Activated T-helper 1 cell treated with Interleukin-2 at 50 U/mL for 16 hours (primary cell): ENCODE data around the gene WDFY3.

Experiments
- DNase-seq: peaks from one replicate; pipeline ENCODE4 v3.0.0-alpha.2; 2020; ENCODE audit warnings: low read depth

WDFY3 gene

DNA sequence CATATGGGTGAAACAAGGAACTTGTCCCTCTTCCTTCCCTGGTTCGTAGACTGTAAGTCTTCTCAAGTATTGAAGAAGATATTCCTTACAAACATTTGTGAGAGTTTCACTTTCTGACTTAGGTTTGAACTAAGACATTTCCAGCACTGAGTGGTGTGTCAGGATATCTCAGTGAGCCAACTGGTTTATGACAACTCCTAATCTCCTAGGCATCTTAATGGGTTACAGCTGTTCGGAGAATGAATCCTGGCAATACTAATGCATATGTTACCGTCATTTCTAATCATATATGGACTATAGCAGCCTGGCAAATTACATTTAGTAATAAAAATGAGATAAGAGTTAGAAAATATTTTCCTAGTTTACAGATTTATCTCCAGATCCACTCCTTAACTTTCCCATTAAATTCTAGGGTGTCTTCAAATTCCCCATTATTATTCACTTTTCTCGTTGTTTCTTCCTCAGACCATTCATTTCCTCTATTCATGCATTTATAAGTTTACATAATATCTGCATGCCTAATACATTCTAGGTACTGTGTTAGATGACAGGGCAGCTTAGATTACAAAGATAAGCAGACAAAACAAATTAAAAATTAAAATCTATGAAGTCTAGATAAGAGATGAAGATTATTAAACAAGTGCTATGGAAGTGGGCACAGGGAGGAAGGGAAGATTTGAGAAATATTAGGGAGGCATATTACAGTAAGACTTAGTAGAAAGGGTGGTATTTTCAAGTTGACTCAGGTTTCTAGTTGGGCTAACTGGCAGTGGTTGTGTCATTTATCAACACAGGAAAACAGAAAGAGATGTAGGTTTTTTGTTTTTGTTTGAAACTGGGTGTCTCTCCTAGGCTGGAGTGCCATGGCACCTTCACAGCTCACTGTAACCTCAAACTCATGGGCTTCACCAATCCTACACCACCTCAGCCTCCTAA lies 173.9 kb downstream of the WDFY3 start:
- DNase-seq, result no peak

DNA sequence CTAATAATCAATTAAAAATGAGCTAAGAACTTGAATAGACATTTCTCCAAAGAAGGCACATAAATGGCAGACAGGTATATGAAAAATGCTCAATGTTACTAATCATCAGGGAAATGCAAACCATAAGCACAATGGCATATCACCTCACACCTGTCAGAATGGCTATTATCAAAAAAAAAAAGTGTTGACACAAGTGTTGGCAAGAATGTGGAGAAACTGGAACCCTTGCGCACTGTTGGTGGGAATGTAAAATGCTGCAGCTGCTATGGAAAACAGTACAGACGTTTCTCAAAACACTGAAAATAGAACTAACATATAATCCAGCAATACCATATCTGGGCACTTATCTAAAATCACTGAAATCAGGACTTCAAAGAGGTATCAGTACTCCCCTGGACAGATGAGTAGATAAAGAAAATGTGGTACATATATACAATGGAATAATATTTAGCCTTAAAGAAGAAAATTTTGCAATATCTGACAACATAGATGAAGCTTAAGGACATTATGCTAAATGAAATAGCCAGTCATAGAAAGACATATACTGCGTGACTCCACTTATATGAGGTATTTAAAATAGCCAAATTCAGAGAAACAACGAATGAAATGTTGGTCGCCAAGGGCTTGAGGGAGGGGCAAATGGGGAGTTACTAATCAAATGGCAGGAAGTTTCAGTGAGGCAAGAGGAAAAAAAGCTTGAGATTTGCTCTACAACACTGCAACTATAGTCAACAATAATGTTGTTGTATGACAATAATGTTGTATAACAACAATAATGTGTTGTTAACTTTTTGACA lies 175.5 kb downstream of the WDFY3 start:
- DNase-seq, result no peak

DNA sequence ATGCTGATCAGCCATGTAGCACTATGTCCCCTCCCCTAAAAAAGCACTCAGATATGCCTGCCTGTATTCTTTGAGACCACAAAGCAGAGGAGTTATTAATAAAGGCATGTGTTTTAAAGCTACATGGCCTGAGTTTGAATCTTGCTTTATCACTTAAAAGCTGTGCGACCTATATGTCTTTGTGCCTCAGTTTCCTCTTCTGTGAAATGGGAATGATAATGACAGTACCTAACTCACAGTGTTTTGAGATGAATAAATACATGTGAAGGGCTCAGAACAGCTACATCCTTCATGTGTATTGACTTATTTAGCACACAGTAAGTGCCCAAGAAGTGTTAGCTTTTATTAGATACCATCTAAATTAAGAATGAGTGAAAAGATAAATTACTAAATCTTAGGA lies 180.0 kb downstream of the WDFY3 start:
- no peak for DNase-seq

DNA sequence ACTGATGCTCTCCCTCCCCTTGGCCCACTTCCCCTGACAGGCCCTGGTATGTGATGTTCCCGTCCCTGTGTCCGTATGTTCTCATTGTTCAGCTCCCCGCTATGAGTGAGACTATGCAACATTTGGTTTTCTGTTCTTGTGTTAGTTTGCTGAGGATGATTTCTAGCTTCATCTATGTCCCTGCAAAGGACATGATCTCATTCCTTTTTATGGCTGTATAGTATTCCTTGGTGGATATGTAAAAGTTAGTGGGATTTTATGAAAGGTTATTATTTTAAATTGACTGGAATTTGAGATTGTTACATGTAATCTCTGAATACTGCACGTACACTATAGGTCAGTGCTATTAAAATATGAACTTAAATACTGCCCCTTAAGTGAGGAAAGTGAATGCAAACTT lies 184.0 kb downstream of the WDFY3 start:
- no peak for DNase-seq

DNA sequence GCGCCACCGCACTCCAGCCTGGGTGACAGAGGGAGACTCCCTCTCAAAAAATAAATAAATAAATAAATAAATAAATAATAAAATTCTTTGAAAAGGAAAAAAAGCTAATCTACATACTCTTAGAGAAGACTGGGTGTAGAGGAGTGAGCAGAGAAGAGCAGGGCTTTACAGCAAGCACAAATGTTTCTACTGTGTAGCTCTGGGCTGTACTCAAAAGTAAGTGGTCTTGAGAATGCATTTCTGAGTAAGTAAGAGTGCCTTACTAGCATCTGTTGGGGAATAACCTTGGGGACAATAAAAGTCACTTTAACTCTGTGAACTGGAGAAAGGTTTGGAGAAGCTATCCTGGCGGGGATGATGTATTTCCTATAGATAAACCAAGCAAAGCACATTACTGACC lies 185.8 kb downstream of the WDFY3 start:
- DNase-seq, result no peak

DNA sequence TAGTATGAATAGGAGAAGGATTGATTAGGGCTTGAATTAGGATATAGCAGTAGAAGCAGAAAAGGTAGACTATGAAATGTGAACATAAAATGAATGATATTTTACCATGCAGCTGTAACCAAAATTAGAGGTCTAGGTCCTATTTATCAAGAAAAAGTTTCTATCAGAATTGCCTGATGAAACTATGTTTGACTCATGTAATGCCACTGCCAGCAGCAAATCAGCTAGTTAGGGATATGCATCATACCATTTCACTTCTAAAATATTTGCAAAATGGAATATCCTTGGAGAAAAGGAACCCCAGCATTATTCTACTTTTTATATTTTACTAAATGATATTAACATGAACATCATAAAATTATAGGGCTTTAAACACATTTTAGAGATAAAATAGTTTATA lies 188.4 kb downstream of the WDFY3 start:
- no peak for DNase-seq

DNA sequence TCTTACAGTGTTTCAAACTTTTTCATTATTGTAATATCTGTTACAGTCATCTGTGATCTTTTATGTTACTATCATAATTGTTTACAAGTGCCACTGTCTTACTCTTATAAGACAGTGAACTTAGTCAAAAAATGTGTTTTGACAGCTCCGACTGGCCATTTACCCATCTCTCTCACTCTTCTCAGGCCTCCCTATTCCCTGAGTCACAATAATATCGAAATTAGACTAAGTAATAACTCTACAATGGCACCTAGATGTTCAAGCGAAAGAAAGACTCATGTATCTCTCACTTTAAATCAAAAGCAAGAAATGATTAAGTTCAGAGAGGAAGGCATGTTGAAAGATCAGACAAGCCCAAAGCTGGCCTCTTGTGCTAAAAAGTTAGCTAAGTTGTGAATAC lies 199.3 kb downstream of the WDFY3 start:
- DNase-seq, result no peak

DNA sequence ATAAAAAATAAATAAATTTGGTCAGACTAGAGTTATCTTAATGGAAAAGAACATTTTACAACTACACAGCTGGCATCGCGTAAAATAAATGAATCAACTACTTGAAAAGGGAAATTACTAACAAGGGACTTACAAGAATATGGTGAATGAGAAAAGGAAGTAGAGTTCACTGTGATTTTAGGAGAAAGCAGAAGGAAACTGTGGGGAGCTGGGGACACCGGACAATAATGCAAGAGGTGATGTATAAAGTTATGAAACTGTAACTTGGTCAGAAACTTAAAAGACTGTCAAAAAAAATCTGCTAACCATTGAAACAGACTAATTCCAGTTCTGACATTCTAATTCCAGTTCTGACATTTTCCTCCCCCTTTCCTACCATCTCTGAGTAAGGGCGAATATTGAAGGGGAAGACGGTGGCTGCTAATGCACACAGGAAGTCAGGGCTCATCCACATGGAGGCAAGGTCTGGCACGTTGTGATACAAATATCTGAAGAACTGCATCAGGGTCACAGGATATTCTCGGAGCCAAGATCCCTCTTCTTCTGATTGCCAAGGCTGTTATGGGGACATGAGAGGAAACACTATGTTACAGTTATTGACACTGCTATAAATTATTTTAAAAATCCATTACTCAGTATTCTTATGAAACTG lies 213.0 kb downstream of the WDFY3 start:
- no peak for DNase-seq

DNA sequence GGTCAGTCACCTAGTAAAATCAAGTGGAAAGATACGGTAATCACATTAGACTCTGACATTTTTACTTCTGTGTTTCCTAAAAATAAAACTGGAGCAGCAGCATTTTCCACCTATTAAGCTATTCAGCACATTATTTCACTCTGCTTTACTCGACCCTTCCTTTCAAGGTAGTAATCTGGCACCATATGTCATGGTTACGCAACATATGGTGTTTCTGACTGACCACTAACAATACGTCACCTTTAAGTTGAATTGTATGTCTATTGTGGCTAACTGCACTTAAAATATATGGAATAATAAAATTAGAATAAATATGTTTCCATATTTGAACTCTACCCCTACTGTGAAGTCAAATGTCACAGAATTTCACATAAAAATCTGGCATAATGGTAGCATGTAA lies 214.8 kb downstream of the WDFY3 start:
- no peak for DNase-seq

DNA sequence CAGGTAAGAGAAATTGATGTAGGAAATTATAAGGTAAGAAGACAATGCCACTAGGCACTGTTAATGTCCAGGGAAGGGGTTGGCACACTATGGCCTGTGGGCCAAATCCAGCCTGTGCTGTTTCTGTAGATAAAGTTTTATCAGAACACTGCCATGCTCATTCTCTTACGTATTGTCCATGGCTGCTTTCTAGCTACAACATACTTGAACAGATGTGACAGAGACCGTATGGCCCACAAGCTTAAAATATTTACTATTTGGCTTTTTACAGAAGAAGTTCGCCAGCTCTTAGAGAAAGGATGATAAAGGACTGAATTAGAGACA lies 215.6 kb downstream of the WDFY3 start:
- DNase-seq, result no peak

DNA sequence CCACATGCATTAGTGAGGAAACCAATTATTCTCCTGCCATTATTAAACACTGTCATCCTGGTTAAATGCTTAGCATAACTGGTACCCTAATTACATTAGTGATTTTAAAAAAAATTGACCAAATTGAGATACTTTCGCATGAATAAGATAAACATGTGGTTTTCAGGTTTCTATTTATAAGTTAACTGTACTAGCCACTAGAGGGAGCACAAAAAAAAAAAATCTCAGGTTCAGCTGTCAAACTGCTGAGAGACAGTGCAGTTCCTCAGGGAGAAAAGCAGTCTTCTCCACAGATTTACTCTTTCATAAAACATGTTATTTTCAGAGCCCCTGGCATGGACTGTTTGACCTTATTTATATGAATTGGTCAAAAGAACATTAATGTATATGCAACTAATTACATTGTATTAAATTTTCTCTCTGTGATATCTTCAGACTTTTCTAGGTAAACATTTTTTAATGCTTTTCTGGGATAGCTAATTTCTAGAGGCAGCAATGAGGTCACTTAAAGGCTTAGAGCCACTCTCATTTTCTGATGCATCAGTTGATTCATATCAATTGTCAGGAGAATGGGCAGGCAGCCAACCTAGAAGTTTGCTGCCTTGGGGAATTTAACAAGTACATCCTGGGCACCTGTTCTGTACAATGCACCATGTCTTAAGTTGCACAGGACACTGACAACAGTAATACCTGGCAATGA lies 216.1 kb downstream of the WDFY3 start:
- no peak for DNase-seq

DNA sequence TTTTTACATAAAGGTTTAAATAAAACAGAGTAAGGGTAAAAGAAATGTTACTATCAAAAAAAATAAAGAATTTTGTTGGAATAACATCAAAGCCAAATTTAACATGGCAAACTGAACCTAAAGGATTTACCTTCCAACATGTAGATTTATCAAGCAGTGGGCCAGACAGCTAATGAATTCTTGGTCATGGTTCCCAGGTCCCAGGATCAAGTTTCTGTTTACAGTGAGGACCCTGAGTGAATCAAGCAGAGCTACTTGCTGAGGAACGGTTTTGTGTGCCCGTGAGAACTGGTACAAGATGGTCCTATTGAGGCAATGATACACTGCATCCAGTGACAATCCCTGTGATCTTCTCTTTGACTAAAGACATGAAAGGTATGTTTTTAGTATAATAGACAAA lies 226.4 kb downstream of the WDFY3 start:
- no peak for DNase-seq

DNA sequence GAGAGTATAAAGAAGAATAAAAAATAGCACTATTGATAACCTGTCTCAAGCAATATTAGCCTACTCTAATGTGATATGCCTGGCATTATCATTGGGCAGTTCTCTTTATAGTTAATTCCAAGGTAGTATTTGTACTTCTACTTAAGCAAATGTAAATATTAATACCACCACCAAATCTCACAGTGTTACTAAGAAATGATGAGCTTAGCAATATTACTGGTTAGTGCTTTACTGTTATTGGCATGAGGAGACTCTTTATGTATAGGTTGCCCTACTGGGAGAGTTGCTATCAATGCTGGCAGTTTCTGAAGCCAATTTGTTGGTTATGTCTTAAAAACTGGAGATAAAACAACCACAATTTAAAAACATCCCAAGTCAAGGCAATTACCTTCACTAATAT lies 227.9 kb downstream of the WDFY3 start:
- DNase-seq, result no peak

DNA sequence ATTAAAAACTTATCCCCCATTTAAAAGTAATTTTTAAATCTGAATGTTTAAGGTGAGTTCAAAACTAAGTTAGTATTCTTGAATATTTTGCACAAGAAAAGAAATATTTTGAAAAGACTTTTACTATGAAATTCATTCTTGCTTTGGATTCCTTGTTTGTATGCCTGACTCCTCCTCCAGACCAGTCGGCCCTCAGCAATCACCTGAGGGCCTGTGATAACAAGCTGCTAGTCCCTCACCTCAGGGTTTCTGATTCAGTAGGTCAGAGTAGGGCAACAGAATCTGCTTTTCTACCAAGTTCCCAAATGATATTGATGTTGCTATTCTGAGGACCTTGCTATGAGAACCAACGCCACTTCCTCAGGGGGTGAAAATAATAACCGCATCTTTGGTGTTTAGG lies 228.8 kb downstream of the WDFY3 start:
- DNase-seq, result no peak

DNA sequence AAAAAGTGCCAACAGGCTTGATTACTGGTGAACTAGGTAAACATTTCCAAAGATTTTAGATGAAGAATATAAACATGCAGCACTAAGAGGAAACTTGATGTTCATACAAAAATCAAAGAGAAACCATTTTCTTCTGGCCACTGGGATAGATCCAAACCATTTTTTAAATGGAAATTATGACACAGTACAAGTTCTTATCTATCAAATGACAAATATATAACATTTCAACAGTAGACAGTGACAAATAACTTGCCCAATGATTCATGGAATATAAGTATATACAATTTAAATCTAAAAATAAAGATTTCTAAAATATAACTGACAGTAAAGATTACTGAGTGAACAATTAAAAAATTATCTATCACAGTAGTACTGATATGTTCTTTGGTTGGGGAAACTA lies 232.5 kb downstream of the WDFY3 start:
- no peak for DNase-seq

DNA sequence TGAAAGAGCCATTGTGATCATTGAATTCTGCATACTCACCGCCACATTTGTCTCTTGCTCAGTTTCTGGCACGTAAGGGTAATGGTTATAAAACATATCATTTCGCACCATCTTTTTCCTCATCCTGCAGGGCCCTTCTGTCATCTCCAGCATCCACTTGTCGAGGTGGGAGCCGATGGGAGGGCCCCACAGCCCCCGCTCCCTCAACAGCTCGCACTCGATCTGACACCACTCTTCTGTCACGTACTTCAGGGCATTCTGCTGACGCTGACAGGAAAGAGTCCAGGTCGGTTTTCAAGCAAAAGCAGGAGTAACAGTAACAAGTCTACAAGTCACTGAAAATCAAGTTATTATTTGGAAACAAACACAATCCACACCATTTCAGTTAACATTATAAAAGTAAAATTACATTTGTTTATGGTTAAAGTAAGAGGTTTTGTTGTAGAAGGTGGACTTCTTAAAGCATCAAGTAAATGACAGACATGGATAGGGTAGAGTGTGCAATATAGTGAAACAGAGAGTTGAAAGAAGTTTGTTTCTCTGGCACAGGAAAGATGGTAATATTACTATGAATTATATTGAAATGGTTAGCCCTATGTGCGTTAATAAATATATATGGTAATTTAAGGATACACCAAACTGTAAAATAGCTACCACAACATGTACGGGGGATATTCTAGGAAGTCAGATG lies 233.0 kb downstream of the WDFY3 start:
- DNase-seq, result no peak

DNA sequence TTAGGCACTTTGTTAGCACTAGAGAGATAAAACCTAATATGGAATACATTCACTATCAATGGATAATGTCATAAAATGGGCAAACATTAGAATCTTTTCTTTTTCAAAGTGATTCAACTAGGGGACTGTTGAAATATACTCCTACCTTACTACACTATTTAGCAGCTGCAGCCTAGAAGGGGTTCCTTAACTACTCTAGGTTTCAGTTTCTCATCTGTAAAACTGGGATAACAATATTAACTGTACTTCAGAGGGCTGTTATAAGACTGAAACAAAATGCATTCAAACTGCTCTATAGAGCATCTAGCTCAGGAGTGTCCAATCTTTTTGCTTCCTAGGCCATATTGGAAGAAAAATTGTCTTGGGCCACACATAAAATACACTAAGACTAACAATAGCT lies 236.1 kb downstream of the WDFY3 start:
- no peak for DNase-seq

DNA sequence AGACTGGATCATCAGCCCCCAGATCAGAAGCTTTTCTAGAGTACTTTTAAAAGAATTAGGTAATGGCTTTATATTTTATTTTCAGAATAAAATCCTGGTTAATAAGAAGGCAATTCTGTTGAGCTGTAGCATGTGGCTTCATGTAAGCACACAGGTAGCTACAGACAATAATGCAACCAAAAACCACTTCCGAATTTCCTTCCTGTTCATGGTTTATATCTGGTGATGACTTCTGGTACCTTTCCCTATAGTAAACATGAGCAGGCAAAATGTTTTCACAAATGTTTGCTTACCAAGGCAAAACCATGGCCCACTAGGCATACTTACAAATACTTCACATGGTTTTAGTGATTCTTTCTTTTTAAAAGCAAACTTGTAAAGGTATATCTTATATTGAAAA lies 239.0 kb downstream of the WDFY3 start:
- DNase-seq, result no peak

DNA sequence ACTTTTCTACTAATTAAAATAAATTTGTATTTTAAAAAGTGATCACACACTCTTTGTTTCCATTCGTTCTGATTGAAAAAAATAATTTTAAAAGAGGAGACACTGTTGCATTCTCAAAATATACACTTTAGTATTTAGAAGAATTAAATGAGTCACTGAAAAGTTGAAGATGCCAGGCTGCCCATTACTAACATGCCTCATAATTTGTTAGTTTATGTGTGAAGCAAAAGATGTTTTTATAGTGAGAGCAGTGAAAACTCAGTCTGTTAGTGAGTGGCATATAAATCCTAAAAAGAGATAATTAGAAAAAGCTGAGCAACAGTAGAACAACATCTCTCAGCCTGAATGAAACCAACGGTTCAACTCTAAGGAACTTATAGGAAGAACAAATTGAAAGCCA lies 240.1 kb downstream of the WDFY3 start:
- DNase-seq, result no peak

DNA sequence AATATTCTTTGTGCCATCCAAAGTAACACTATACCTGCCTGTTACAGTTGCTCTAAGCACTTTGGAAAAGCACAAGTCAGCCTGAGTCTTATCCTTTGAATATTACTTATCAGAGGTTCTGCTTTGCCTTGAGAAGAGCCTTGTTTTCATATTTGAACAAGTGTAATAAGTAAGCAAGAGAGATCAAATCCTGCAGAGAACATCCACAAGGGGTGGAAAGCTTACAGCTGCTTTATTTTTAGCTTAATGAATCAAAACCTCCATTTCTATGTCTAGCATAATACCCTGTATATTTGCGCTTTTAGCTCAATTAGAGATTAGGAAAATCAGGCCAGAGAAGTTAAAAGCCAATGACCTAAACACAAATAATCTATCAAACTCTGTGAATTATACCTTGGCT lies 243.8 kb downstream of the WDFY3 start:
- DNase-seq, result no peak

DNA sequence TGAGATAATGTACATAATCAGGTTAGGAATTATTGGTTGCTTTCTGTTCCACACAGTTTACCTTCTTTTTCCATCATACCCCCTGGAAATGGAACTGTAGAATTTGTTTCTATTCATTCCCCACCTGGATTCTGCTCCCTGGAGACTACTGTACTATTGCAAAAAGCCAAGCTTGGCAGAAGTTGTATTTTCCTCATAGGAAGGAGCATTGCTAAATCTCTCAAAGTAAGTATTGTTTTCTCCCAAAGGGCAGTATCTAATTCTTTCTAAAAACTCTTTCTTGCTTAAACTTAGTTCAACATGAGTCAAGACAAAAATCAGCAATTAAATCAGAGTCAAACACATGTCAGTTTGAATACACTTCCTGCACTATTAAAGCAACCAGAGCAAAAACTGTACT lies 247.4 kb downstream of the WDFY3 start:
- DNase-seq, result no peak

DNA sequence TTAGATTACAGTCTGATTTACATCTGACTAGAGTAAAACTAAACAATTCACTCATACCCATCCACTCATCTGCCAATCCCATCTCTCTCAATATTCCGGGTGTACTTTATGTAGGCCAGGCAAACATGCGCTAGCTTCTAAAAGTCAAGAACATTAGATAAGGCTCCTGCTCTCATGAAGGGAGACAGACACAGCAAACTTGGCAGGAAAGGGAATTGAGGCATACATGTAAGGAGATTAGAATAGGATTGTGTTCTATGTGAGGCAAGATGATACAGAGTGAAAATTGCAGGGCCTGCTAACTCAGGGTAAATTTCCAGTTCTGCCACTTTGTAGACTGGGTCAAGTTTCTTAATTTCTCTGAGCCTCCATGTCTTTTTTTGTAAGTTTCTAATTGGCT lies 247.8 kb downstream of the WDFY3 start:
- DNase-seq, result no peak
